ENCODE measurements around the gene SNX32. TPM values are rescaled to one million over a fixed set of nuclear protein-coding genes. Genes with fewer than 3 reads are reported as not detected.
"Not testable (repeated sequence)": the region's sequence is repeated elsewhere in the genome, so short reads cannot be mapped to it uniquely, and the experiment has no call there.

The SNX32 gene
- total RNA-seq, 2 donors from 2014 or later, result 0.52 to 0.65 TPM

GRCh38 chr11:65890324-65891218 is 56.8 kb downstream of the SNX32 start, which contains the start of gene CCDC85B:
TSS of gene CCDC85B (plus strand) at chr11:65890673. CDS start at chr11:65890784, 111 bp downstream.
- intact Hi-C loops (cut with DNase I), result no loop called here
- peak; percentile 100 for DNase-seq (ENCODE audit: low spot score)

- intact Hi-C loops (cut with DNase I), result no loop called here
- DNase-seq (ENCODE audit: low spot score), result no peak
Measured at GRCh38 chr11:65891219-65892136, 57.7 kb downstream of the SNX32 start.

- intact Hi-C loops (cut with DNase I), result not testable (repeated sequence)
Measured at GRCh38 chr11:65892137-65892540, 58.4 kb downstream of the SNX32 start.

GRCh38 chr11:65892661-65893317 is 59.0 kb downstream of the SNX32 start:
- no peak for DNase-seq (ENCODE audit: low spot score)
- intact Hi-C loops (cut with DNase I), result no loop called here

More at GRCh38 chr11:65892137-65892540, 58.4 kb downstream of the SNX32 start:
- not testable (repeated sequence) for DNase-seq (ENCODE audit: low spot score)

- peak; percentile 88 for DNase-seq (ENCODE audit: low spot score)
- intact Hi-C loops (cut with DNase I), result no loop called here
Measured at GRCh38 chr11:65894034-65894591, 60.4 kb downstream of the SNX32 start.

GRCh38 chr11:65895482-65895981 is 61.8 kb downstream of the SNX32 start:
- intact Hi-C loops (cut with DNase I), result no loop called here
- DNase-seq (ENCODE audit: low spot score), result no peak

GRCh38 chr11:65896034-65896999 is 62.6 kb downstream of the SNX32 start:
- intact Hi-C loops (cut with DNase I), result no loop called here
- DNase-seq (ENCODE audit: low spot score), result no peak

- no peak for DNase-seq (ENCODE audit: low spot score)
- intact Hi-C loops (cut with DNase I), result no loop called here
Measured at GRCh38 chr11:65897020-65897471, 63.3 kb downstream of the SNX32 start.

GRCh38 chr11:65898656-65899355 is 65.0 kb downstream of the SNX32 start:
- DNase-seq (ENCODE audit: low spot score), result no peak
- intact Hi-C loops (cut with DNase I), result no loop called here

GRCh38 chr11:65899356-65900124 is 65.8 kb downstream of the SNX32 start:
- DNase-seq (ENCODE audit: low spot score), result peak; percentile 95
- intact Hi-C loops (cut with DNase I), result no loop called here

GRCh38 chr11:65900125-65900898 is 66.5 kb downstream of the SNX32 start, which contains the start of gene FOSL1:
TSS of gene FOSL1 (minus strand) at chr11:65900388. CDS start at chr11:65900339, 49 bp downstream.
- DNase-seq (ENCODE audit: low spot score), result peak; percentile 97
- intact Hi-C loops (cut with DNase I), result no loop called here

GRCh38 chr11:65900899-65901180 is 67.1 kb downstream of the SNX32 start:
- intact Hi-C loops (cut with DNase I), result no loop called here
- no peak for DNase-seq (ENCODE audit: low spot score)

- intact Hi-C loops (cut with DNase I), result no loop called here
- no peak for DNase-seq (ENCODE audit: low spot score)
Measured at GRCh38 chr11:65903068-65903481, 69.3 kb downstream of the SNX32 start.

Measured in posterior vena cava (tissue), 2 donors.